Caco-2 (cell line): ENCODE results near the gene SAFB2. TPM values are rescaled to one million over a fixed set of nuclear protein-coding genes. Genes with fewer than 3 reads are reported as not detected.

ENCODE experiments used
- BruUV-seq: library from RNA; stranded (reverse); fragments of 400-500 nt; replicated peaks from 2 replicates; lab custom pipeline; 2021; lab: Mats Ljungman, UMichigan
- CTCF ChIA-PET: fragments of 300-600 bp; sonication (Branson Sonifier 250); formaldehyde crosslinking; loops from one replicate; lab custom pipeline; 2022; ENCODE audit warnings: antibody characterized with exemption; lab: Charles Lee
- POLR2A ChIA-PET: fragments of 300-600 bp; sonication (Branson Sonifier 250); formaldehyde crosslinking; loops from one replicate; lab custom pipeline; 2022; ENCODE audit warnings: antibody characterized with exemption; lab: Charles Lee
- DNase-seq, 2 experiments: peaks; one replicate each; pipeline versions ENCODE4 v3.0.0 to v3.0.0-alpha.2; 2020 to 2022
- H3K27me3 ChIP-seq: replicated peaks from 2 replicates; pipeline ENCODE4 v1.6.0; 2011; ENCODE audit warnings: low read length; ENCODE audit not compliant: control insufficient read depth, insufficient read depth
- H3K36me3 ChIP-seq: 2 replicates; pipeline ENCODE4 v1.5.1; 2011; ENCODE audit warnings: low read length; ENCODE audit not compliant: control insufficient read depth, insufficient read depth
- H3K4me1 ChIP-seq: fragments of 250-450 bp; sonication (Bioruptor Pico); 2 replicates; pipeline ENCODE4 v1.5.1; 2020; ENCODE audit warnings: mild to moderate bottlenecking
- H3K4me3 ChIP-seq: 2 replicates; pipeline ENCODE4 v1.5.1; 2011; ENCODE audit warnings: low read depth, mild to moderate bottlenecking, control low read depth, low read length
- H3K9me3 ChIP-seq: fragments of 250-450 bp; sonication (Bioruptor Pico); 2 replicates; pipeline ENCODE4 v1.5.1; 2020; ENCODE audit warnings: mild to moderate bottlenecking, moderate library complexity
- H3K27ac Mint-ChIP-seq: one replicate; pipeline ENCODE4 v1.8.0; 2022; ENCODE audit warnings: mixed read lengths; ENCODE audit not compliant: unreplicated experiment
- H3K27me3 Mint-ChIP-seq: one replicate; pipeline ENCODE4 v1.8.0; 2022; ENCODE audit warnings: mixed read lengths; ENCODE audit not compliant: insufficient read depth, unreplicated experiment
- H3K36me3 Mint-ChIP-seq: one replicate; pipeline ENCODE4 v1.8.0; 2022; ENCODE audit warnings: mild to moderate bottlenecking, mixed read lengths; ENCODE audit not compliant: insufficient read depth, unreplicated experiment
- H3K4me1 Mint-ChIP-seq: one replicate; pipeline ENCODE4 v1.8.0; 2022; ENCODE audit warnings: low read depth, mixed read lengths; ENCODE audit not compliant: unreplicated experiment
- H3K4me3 Mint-ChIP-seq: one replicate; pipeline ENCODE4 v1.8.0; 2022; ENCODE audit warnings: mild to moderate bottlenecking, moderate library complexity, mixed read lengths; ENCODE audit not compliant: unreplicated experiment
- H3K9me3 Mint-ChIP-seq: one replicate; pipeline ENCODE4 v1.8.0; 2022; ENCODE audit warnings: mixed read lengths; ENCODE audit not compliant: unreplicated experiment
- intact Hi-C: fragments of 100-400 bp; cut with micrococcal nuclease; formaldehyde crosslinking; loops from one replicate; pipeline ENCODE4 v1.10.0; 2022; ENCODE audit not compliant: unreplicated experiment
- total RNA-seq: library from RNA; stranded (reverse); gene quantifications from 2 replicates; pipeline ENCODE4 v1.2.3, GENCODE V29; 2022
- TF ChIP-seq, protein P1 (sequence below), 2 experiments: fragments of 200-600 bp in 1 of 2; IDR thresholded peaks; 1 replicate in 1 of 2; 2 replicates in 1 of 2; pipeline versions ENCODE4 v1.5.1 to v1.8.0; 2011 to 2022; ENCODE audit warnings: antibody characterized with exemption in 1 of 2, control low read depth in 1 of 2, inconsistent platforms in 1 of 2, low read depth in 1 of 2, low read length in 1 of 2, mild to moderate bottlenecking in 1 of 2, moderate library complexity in 1 of 2; ENCODE audit not compliant: insufficient read depth in 1 of 2, severe bottlenecking in 1 of 2, unreplicated experiment in 1 of 2

The SAFB2 gene
- total RNA-seq, 1 experiment from 2014 or later, result 81.3 TPM

- intact Hi-C loops, result no loop called here
- H3K27me3 Mint-ChIP-seq, result no peaks in the 10 kb centered on the region
- Histone ChIP-seq H3K36me3 (peaks cover 8% of the 10 kb centered on the region), H3K4me1 (no peaks in the 10 kb centered on the region), H3K27me3 (no peaks in the 10 kb centered on the region), H3K4me3 (no peak overlapping the region), H3K9me3 (no peaks in the 10 kb centered on the region)
- no peak overlapping the region for H3K4me3 Mint-ChIP-seq
- ChIA-PET POLR2A (no interaction called here), CTCF (no interaction called here)
- BruUV-seq, result no TSS peak
- peaks cover 89% of the 10 kb centered on the region for H3K36me3 Mint-ChIP-seq
- DNase-seq, result no peak
- TF ChIP-seq, protein P1, sequence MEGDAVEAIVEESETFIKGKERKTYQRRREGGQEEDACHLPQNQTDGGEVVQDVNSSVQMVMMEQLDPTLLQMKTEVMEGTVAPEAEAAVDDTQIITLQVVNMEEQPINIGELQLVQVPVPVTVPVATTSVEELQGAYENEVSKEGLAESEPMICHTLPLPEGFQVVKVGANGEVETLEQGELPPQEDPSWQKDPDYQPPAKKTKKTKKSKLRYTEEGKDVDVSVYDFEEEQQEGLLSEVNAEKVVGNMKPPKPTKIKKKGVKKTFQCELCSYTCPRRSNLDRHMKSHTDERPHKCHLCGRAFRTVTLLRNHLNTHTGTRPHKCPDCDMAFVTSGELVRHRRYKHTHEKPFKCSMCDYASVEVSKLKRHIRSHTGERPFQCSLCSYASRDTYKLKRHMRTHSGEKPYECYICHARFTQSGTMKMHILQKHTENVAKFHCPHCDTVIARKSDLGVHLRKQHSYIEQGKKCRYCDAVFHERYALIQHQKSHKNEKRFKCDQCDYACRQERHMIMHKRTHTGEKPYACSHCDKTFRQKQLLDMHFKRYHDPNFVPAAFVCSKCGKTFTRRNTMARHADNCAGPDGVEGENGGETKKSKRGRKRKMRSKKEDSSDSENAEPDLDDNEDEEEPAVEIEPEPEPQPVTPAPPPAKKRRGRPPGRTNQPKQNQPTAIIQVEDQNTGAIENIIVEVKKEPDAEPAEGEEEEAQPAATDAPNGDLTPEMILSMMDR (IDR thresholded peaks at IDR 0.05; ENCODE audit: insufficient read depth in 1 of 2, low read depth in 1 of 2, low read length in 1 of 2, severe bottlenecking in 1 of 2, unreplicated experiment in 1 of 2), result no peak
- no peak overlapping the region for H3K27ac Mint-ChIP-seq
- H3K9me3 Mint-ChIP-seq, result no peaks in the 10 kb centered on the region
- no peaks in the 10 kb centered on the region for H3K4me1 Mint-ChIP-seq
These were observed 28.0 kb downstream of the SAFB2 start for GRCh38 chr19:5594521-5594950.

DNA sequence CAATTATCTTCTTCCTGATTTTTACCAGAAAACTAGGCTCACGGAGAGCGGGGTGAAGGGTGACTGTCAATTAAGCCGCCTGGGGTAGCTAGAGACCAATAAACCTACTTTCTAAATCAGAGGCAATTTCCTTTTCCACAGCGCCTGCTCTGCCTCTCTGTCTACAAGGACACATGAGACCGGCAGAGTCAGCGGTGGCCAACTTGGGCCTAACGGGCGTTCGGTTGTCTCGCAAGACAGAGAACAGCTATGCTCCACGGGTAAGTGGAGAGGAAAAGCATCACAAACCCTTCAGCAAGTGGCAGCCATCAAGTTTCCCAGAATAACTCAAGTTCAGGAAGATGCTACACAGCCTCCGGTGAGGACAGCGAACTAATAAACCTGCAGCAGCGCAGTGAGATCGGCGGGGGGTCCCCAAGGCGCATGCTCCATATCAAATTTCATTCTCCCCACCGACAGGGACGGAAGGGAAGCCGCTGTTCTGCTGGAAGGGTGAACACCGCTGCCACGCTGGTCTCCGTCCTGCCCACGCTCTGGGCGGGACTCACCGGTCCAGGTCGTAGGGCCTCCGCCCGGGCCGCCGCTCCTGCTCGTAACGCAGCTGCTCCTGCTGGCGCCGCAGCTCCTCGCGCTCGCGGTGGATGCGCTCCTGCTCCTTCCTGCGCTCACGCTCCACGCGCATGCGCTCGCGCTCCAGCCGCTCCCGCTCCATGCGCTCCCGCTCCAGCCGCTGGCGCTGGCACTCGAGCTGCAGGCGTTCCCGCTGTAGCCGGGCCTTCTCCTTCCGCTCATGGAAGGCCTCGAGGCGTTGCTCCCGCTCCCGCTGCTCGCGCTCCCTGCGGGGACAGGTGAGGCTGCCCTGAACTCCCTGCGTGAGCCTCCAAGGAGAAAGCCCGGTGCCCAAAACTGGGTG, 29.0 kb downstream of the SAFB2 start:
- POLR2A ChIA-PET, result no interaction called here

DNA sequence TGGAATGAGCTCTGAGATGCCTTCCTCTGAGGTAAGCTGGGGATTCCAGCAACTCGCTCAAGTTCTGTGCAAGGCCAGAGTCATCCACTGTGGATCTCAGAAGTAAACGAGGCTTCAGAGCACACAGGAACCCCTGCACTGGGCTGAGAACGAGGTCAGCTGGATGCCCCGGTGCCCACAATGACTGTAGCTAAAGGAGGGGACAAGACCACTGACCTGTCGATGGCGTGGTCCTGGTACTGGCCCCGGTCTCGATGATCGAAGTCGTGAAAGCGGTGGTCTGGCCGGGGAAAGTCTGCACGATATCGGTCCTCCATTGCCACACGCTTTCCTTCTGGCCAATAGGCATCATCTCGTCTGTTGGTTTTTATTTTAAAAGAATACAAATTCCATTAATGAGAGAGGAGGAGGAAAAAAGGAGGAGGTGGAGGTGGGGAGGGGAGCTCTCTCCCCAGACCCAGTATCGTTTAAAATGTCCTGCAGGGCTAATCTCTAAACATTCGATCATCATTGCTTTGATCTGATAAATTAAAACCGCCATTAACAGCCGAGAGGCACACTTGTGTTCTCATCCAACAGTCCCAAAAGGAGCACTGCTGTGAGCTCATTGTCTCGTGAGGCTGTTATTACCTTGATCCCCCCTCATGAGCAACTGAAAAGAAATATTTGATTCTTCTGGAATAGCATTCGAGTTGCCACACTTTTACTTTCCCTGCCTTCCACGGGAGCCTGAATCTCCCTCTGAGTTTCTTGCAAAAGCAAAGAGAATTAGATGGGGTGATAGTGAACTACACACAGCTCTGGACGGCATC, 29.8 kb downstream of the SAFB2 start:
- H3K27me3 ChIP-seq, result no peaks in the 10 kb centered on the region
- no peak overlapping the region for H3K4me3 ChIP-seq
- H3K4me1 Mint-ChIP-seq, result no peaks in the 10 kb centered on the region
- TF ChIP-seq, protein P1 (IDR thresholded peaks at IDR 0.05; ENCODE audit: insufficient read depth in 1 of 2, low read depth in 1 of 2, low read length in 1 of 2, severe bottlenecking in 1 of 2, unreplicated experiment in 1 of 2), result no peak
- intact Hi-C loops, result no loop called here
- no peak overlapping the region for H3K4me3 Mint-ChIP-seq
- CTCF ChIA-PET, result no interaction called here
- H3K36me3 ChIP-seq, result peaks cover 5% of the 10 kb centered on the region
- no peak for DNase-seq
- no peaks in the 10 kb centered on the region for H3K9me3 Mint-ChIP-seq
- no peaks in the 10 kb centered on the region for H3K27me3 Mint-ChIP-seq
- POLR2A ChIA-PET, result no interaction called here
- peaks cover 90% of the 10 kb centered on the region for H3K36me3 Mint-ChIP-seq
- no peaks in the 10 kb centered on the region for H3K9me3 ChIP-seq
- no peaks in the 10 kb centered on the region for H3K4me1 ChIP-seq
- BruUV-seq, result no TSS peak
- H3K27ac Mint-ChIP-seq, result no peak overlapping the region

More for the DNA sequence above, 29.0 kb downstream of the SAFB2 start:
- BruUV-seq, result no TSS peak
- Histone ChIP-seq H3K36me3 (peaks cover 5% of the 10 kb centered on the region), H3K4me3 (no peak overlapping the region), H3K9me3 (no peaks in the 10 kb centered on the region), H3K27me3 (no peaks in the 10 kb centered on the region), H3K4me1 (no peaks in the 10 kb centered on the region)
- CTCF ChIA-PET, result no interaction called here
- Mint-ChIP-seq H3K27me3 (no peaks in the 10 kb centered on the region), H3K9me3 (no peaks in the 10 kb centered on the region), H3K36me3 (peaks cover 90% of the 10 kb centered on the region), H3K4me1 (no peaks in the 10 kb centered on the region), H3K4me3 (no peak overlapping the region), H3K27ac (no peak overlapping the region)
- DNase-seq, result no peak
- intact Hi-C loops, result no loop called here
- TF ChIP-seq, protein P1 (IDR thresholded peaks at IDR 0.05; ENCODE audit: insufficient read depth in 1 of 2, low read depth in 1 of 2, low read length in 1 of 2, severe bottlenecking in 1 of 2, unreplicated experiment in 1 of 2), result no peak
